Activated gamma-delta T cell treated with anti-CD3 and anti-CD28 coated beads, Interleukin-2, amount 50 U/mL, for 16 hours (primary cell): ENCODE measurements around the gene C1QL3.

Source experiments
- DNase-seq: peaks from one replicate; pipeline ENCODE4 v3.0.0-alpha.2; 2020; ENCODE audit warnings: low read depth

C1QL3 gene

GRCh38 chr10:16521311-16522016, at the start of gene C1QL3:
Gene C1QL3 (minus strand): TSS chr10:16521879. CDS start chr10:16521065, 814 bp downstream.
- DNase-seq = no peak

GRCh38 chr10:16570731-16571130, 49.1 kb upstream of the C1QL3 start:
- no peak for DNase-seq

GRCh38 chr10:16566202-16566805, 44.6 kb upstream of the C1QL3 start:
- no peak for DNase-seq

GRCh38 chr10:16565604-16566003, 43.9 kb upstream of the C1QL3 start:
- no peak for DNase-seq

GRCh38 chr10:16562891-16563290, 41.2 kb upstream of the C1QL3 start:
- no peak for DNase-seq

GRCh38 chr10:16559236-16559773, 37.6 kb upstream of the C1QL3 start:
- DNase-seq = no peak

GRCh38 chr10:16547973-16548372, 26.3 kb upstream of the C1QL3 start:
- DNase-seq = no peak

- DNase-seq = no peak
Observed at GRCh38 chr10:16545116-16545736, 23.5 kb upstream of the C1QL3 start.

GRCh38 chr10:16544591-16544990, 22.9 kb upstream of the C1QL3 start:
- DNase-seq = no peak

- DNase-seq = no peak
Observed at GRCh38 chr10:16544099-16544498, 22.4 kb upstream of the C1QL3 start.

GRCh38 chr10:16536155-16536554, 14.5 kb upstream of the C1QL3 start:
- no peak for DNase-seq

- DNase-seq = no peak
Observed at GRCh38 chr10:16529853-16530252, 8.2 kb upstream of the C1QL3 start.

- no peak for DNase-seq
Observed at GRCh38 chr10:16527452-16527851, 5.8 kb upstream of the C1QL3 start.

- DNase-seq = no peak
Observed at GRCh38 chr10:16520900-16521299, 779 bp downstream of the C1QL3 start.

GRCh38 chr10:16519908-16520861, 1.5 kb downstream of the C1QL3 start:
- no peak for DNase-seq

GRCh38 chr10:16519250-16519907, 2.3 kb downstream of the C1QL3 start:
- no peak for DNase-seq

- no peak for DNase-seq
Observed at GRCh38 chr10:16518822-16519221, 2.9 kb downstream of the C1QL3 start.

- DNase-seq = no peak
Observed at GRCh38 chr10:16510843-16511242, 10.8 kb downstream of the C1QL3 start.

GRCh38 chr10:16509996-16510395, 11.7 kb downstream of the C1QL3 start:
- DNase-seq = no peak

GRCh38 chr10:16505161-16505560, 16.5 kb downstream of the C1QL3 start:
- DNase-seq = no peak

- no peak for DNase-seq
Observed at GRCh38 chr10:16497911-16498310, 23.8 kb downstream of the C1QL3 start.
